ENCODE results near the gene COL1A1. TPM values are rescaled to one million over a fixed set of nuclear protein-coding genes. Genes with fewer than 3 reads are reported as not detected.

The COL1A1 gene
- total and polyA plus RNA-seq, 2 of the 13 experiments (the other 11 are each of a cell fraction or from before 2014, with no cell fraction given) = 0.05 TPM; not detected in 1

- TF ChIP-seq, protein P1, sequence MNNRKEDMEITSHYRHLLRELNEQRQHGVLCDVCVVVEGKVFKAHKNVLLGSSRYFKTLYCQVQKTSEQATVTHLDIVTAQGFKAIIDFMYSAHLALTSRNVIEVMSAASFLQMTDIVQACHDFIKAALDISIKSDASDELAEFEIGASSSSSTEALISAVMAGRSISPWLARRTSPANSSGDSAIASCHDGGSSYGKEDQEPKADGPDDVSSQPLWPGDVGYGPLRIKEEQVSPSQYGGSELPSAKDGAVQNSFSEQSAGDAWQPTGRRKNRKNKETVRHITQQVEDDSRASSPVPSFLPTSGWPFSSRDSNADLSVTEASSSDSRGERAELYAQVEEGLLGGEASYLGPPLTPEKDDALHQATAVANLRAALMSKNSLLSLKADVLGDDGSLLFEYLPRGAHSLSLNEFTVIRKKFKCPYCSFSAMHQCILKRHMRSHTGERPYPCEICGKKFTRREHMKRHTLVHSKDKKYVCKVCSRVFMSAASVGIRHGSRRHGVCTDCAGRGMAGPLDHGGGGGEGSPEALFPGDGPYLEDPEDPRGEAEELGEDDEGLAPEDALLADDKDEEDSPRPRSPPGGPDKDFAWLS (CRISPR knock-in tag; IDR thresholded peaks at IDR 0.05; ENCODE audit: borderline replicate concordance) = no peak
- no peak for TF ChIP-seq ZMYM3 (CRISPR knock-in tag; IDR thresholded peaks at IDR 0.05)
- TF ChIP-seq ZBTB40 (IDR thresholded peaks at IDR 0.05) = no peak
- TF ChIP-seq ZBTB40 (CRISPR knock-in tag; IDR thresholded peaks at IDR 0.05) = no peak
Measured at GRCh38 chr17:50217591-50217990, 16.2 kb upstream of the COL1A1 start (continued).
